Fibroblast of lung (primary cell): Measurements from ENCODE around the gene PLA2G6. TPM values are rescaled to one million over a fixed set of nuclear protein-coding genes. Genes with fewer than 3 reads are reported as not detected.

Experiments used
- DNase-seq, 2 donors: peaks; one replicate each; pipeline versions ENCODE4 v3.0.0 to v3.0.0-alpha.2; 2010; ENCODE audit warnings: low read depth in 2 of 2
- H2AFZ ChIP-seq: 2 replicates; pipeline ENCODE4 v1.5.1; 2012; ENCODE audit warnings: low read length, control low read depth, inconsistent platforms
- H3K27ac ChIP-seq: 2 replicates; pipeline ENCODE4 v1.5.1; 2011; ENCODE audit warnings: low read length, control low read depth; ENCODE audit not compliant: insufficient read depth
- H3K27me3 ChIP-seq: 2 replicates; pipeline ENCODE4 v1.5.1; 2011; ENCODE audit warnings: mild to moderate bottlenecking, low read length; ENCODE audit not compliant: control insufficient read depth, insufficient read depth
- H3K36me3 ChIP-seq: 2 replicates; pipeline ENCODE4 v1.5.1; 2011; ENCODE audit warnings: low read length; ENCODE audit not compliant: control insufficient read depth, insufficient read depth
- H3K4me1 ChIP-seq: 2 replicates; pipeline ENCODE4 v1.5.1; 2011; ENCODE audit warnings: low read length; ENCODE audit not compliant: control insufficient read depth, insufficient read depth; ENCODE audit errors: extremely low read depth
- H3K4me2 ChIP-seq: 2 replicates; pipeline ENCODE4 v1.5.1; 2011; ENCODE audit warnings: low read length, control low read depth; ENCODE audit not compliant: insufficient read depth; ENCODE audit errors: extremely low read depth
- H3K4me3 ChIP-seq, 4 experiments: fragments of 200-600 bp in 1 of 4; sonication (generic) in 1 of 4; replicated peaks in 1 of 4; 2 replicates each; pipeline ENCODE4 v1.5.1; 2011 to 2016; ENCODE audit warnings: low read length in 4 of 4, low read depth in 3 of 4, mild to moderate bottlenecking in 3 of 4, control low read depth in 2 of 4, inconsistent platforms in 1 of 4, mixed read lengths in 1 of 4; ENCODE audit not compliant: insufficient read depth in 1 of 4; ENCODE audit errors: control extremely low read depth in 1 of 4
- H3K79me2 ChIP-seq: 2 replicates; pipeline ENCODE4 v1.5.1; 2012; ENCODE audit warnings: mild to moderate bottlenecking, low read length, inconsistent platforms; ENCODE audit not compliant: control insufficient read depth, insufficient read depth
- H3K9ac ChIP-seq: 2 replicates; pipeline ENCODE4 v1.5.1; 2011; ENCODE audit warnings: mild to moderate bottlenecking, low read length, control low read depth; ENCODE audit not compliant: insufficient read depth
- H3K9me3 ChIP-seq: 2 replicates; pipeline ENCODE4 v1.5.1; 2012; ENCODE audit warnings: low read depth, low read length; ENCODE audit not compliant: control insufficient read depth, insufficient read depth
- H4K20me1 ChIP-seq: 2 replicates; pipeline ENCODE4 v1.5.1; 2011; ENCODE audit warnings: low read length; ENCODE audit not compliant: control insufficient read depth, insufficient read depth; ENCODE audit errors: extremely low read depth
- EZH2 ChIP-seq: IDR thresholded peaks from 2 replicates; pipeline ENCODE4 v1.5.1; 2012; ENCODE audit warnings: low read length, control low read depth, mild to moderate bottlenecking; ENCODE audit errors: missing control alignments
- polyA plus RNA-seq, 2 donors: library from polyadenylated mRNA; depleted of rRNA in 1 of 2; stranded (reverse) in 1 of 2; unstranded in 1 of 2; fragments of >200 nt; gene quantifications; 2 replicates each; pipeline ENCODE4 v1.2.1, GENCODE V29; 2011 to 2012; ENCODE audit warnings: missing spikeins in 1 of 2
- total RNA-seq: library from RNA; depleted of rRNA; stranded (reverse); fragments of >200 nt; gene quantifications from 2 replicates; pipeline ENCODE4 v1.2.1, GENCODE V29; 2014
- TF ChIP-seq, protein P1 (sequence below), 2 donors: IDR thresholded peaks in 1 of 2; conservative IDR thresholded peaks in 1 of 2; 1 replicate in 1 of 2; 2 replicates in 1 of 2; pipeline ENCODE4 v1.5.1; 2011 to 2012; ENCODE audit warnings: low read length in 2 of 2, control low read depth in 1 of 2, inconsistent platforms in 1 of 2, low read depth in 1 of 2, mild to moderate bottlenecking in 1 of 2

Gene PLA2G6
- total and polyA plus RNA-seq, 2 donors (not counting 1 experiment from before 2014, with no cell fraction given) = 4.8 to 29.9 TPM

DNA sequence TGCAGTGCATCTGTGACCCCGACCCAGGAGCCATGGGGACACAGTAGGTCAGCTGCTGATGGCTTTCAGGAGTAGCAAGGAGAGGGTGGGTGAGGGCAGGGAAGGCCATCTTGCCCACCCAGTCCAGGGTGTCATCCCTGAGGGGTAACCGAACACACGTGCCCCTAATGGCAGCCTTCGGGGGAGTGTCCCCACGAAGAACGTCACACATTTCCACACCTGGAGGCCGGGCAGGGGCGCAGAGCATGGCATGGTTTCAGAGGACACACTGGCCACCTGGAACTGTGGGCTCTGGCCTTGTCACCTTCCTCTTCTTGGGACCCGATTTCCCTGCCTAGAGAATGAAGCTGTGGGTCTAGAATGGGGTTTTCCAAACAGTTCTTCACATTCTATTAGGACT, 51.8 kb downstream of the PLA2G6 start:
- DNase-seq = no peak
- H3K36me3 ChIP-seq = no peaks in the 10 kb centered on the region
- no peaks in the 10 kb centered on the region for H3K79me2 ChIP-seq
- H3K27ac ChIP-seq = no peak overlapping the region
- no peak overlapping the region for H3K9ac ChIP-seq
- TF ChIP-seq, protein P1, sequence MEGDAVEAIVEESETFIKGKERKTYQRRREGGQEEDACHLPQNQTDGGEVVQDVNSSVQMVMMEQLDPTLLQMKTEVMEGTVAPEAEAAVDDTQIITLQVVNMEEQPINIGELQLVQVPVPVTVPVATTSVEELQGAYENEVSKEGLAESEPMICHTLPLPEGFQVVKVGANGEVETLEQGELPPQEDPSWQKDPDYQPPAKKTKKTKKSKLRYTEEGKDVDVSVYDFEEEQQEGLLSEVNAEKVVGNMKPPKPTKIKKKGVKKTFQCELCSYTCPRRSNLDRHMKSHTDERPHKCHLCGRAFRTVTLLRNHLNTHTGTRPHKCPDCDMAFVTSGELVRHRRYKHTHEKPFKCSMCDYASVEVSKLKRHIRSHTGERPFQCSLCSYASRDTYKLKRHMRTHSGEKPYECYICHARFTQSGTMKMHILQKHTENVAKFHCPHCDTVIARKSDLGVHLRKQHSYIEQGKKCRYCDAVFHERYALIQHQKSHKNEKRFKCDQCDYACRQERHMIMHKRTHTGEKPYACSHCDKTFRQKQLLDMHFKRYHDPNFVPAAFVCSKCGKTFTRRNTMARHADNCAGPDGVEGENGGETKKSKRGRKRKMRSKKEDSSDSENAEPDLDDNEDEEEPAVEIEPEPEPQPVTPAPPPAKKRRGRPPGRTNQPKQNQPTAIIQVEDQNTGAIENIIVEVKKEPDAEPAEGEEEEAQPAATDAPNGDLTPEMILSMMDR (conservative IDR thresholded peaks at IDR 0.05 in 1 of 2, IDR thresholded peaks at IDR 0.05 in 1 of 2; ENCODE audit: low read depth in 1 of 2, low read length in 2 of 2) = no peak
- no peak for TF ChIP-seq EZH2
- no peaks in the 10 kb centered on the region for H3K27me3 ChIP-seq
- peaks cover under 1% of the 10 kb centered on the region for H3K4me1 ChIP-seq
- H3K9me3 ChIP-seq = no peaks in the 10 kb centered on the region
- no peak overlapping the region for H3K4me2 ChIP-seq
- H4K20me1 ChIP-seq = no peaks in the 10 kb centered on the region
- H2AFZ ChIP-seq = no peak overlapping the region
- H3K4me3 ChIP-seq = no peak overlapping the region

DNA sequence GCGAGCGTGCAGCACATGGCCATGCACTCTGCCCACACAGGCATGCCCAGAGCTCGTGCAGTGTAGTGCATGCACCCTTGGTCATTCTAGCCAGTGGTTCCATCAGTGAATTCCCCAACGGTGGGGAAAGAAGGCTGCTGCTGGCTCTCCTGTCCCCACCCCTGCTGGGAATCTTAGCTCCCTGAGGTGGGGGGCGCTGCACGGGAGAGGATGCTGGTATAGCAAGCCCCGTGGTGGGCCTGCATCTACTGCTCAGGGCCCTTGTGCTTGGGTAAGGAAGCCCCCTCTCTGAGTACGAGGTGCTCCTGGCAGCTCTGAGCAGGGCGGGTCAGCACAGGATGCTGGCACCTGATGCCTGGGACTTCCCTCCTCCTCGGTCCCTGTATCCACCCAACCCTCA, 52.6 kb downstream of the PLA2G6 start:
- Histone ChIP-seq H3K36me3 (no peaks in the 10 kb centered on the region), H3K27me3 (no peaks in the 10 kb centered on the region), H2AFZ (no peak overlapping the region), H3K27ac (no peak overlapping the region), H4K20me1 (no peaks in the 10 kb centered on the region), H3K79me2 (no peaks in the 10 kb centered on the region), H3K4me3 (no peak overlapping the region), H3K4me1 (no peaks in the 10 kb centered on the region), H3K4me2 (no peak overlapping the region), H3K9ac (no peak overlapping the region), H3K9me3 (no peaks in the 10 kb centered on the region)
- TF ChIP-seq, protein P1 (conservative IDR thresholded peaks at IDR 0.05 in 1 of 2, IDR thresholded peaks at IDR 0.05 in 1 of 2; ENCODE audit: low read depth in 1 of 2, low read length in 2 of 2) = no peak
- no peak for TF ChIP-seq EZH2
- no peak for DNase-seq

DNA sequence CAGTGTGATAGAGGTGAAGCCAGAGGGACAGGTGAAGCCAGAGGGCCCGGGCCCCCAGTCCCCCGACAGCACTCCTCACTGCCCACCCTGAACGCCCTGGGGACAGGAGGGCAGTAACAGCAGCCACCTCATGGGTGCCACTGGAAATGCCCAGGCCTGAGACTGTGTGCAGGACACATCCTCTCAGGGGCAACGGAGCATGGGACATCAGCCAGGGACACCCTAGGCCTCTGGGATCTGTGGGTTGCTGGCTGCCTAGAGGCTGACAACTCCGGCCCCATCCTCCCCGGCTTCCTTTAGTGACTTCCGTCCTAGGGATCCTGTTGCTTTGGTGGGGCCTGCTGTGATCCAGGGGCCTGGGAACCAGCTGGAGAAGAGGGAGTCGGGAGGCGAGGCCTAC, 53.8 kb downstream of the PLA2G6 start:
- Histone ChIP-seq H3K4me3 (no peak overlapping the region), H3K36me3 (no peaks in the 10 kb centered on the region), H4K20me1 (no peaks in the 10 kb centered on the region), H3K4me2 (no peak overlapping the region), H3K9me3 (no peaks in the 10 kb centered on the region), H3K9ac (no peak overlapping the region), H3K79me2 (no peaks in the 10 kb centered on the region), H3K27me3 (no peaks in the 10 kb centered on the region), H2AFZ (no peak overlapping the region), H3K27ac (no peak overlapping the region), H3K4me1 (no peaks in the 10 kb centered on the region)
- no peak for DNase-seq
- no peak for TF ChIP-seq EZH2
- TF ChIP-seq, protein P1 (conservative IDR thresholded peaks at IDR 0.05 in 1 of 2, IDR thresholded peaks at IDR 0.05 in 1 of 2; ENCODE audit: low read depth in 1 of 2, low read length in 2 of 2) = no peak
